ENCODE data around the gene ARL14EPL. TPM values are rescaled to one million over a fixed set of nuclear protein-coding genes. Genes with fewer than 3 reads are reported as not detected.

ARL14EPL gene
- total RNA-seq: under 1 TPM in 1 of 2 experiments, not detected in 1; 0.12 TPM

GRCh38 chr5:116032094-116032517, at the start of gene ARL14EPL:
Gene ARL14EPL, plus strand, starts transcription at chr5:116032472. Its CDS starts 18,994 bp downstream, at chr5:116051466.
- DNase-seq (peak; percentile 71), ATAC-seq (peak; percentile 98)
- Mint-ChIP-seq H3K9me3 (ENCODE audit: low read depth) (no peaks in the 10 kb centered on the region), H3K4me1 (peaks cover 28% of the 10 kb centered on the region), H3K4me3 (peak within 1 kb of the TSS; percentile 48), H3K27me3 (peaks cover 26% of the 10 kb centered on the region), H3K27ac (peak within 1 kb of the TSS; percentile 45), H3K36me3 (no peaks in the 10 kb centered on the region)
- CTCF ChIA-PET: interaction anchor here (0.5 to 2.3 kb wide), 8 partner anchors 12 to 1001 kb away, joined by 3 to 6 read pairs (median 3); no protein-coding TSS in a partner anchor

- peaks cover 6% of the 10 kb centered on the region for H3K4me1 Mint-ChIP-seq
- H3K27ac Mint-ChIP-seq: no peak overlapping the region
- CTCF ChIA-PET: no interaction called here
- H3K4me3 Mint-ChIP-seq: no peak overlapping the region
- H3K9me3 Mint-ChIP-seq (ENCODE audit: low read depth): peaks cover 2% of the 10 kb centered on the region
- peaks cover 16% of the 10 kb centered on the region for H3K27me3 Mint-ChIP-seq
- DNase-seq (no peak), ATAC-seq (no peak)
- peaks cover 8% of the 10 kb centered on the region for H3K36me3 Mint-ChIP-seq
Measured at GRCh38 chr5:115983519-115983918, 48.8 kb upstream of the ARL14EPL start.

- no peak for DNase-seq
- CTCF ChIA-PET: interaction anchor here (0.8 kb wide), 1 partner anchor 18 kb away, joined by 3 read pairs; no protein-coding TSS in a partner anchor
- Mint-ChIP-seq H3K27me3 (peaks cover 16% of the 10 kb centered on the region), H3K9me3 (ENCODE audit: low read depth) (no peaks in the 10 kb centered on the region), H3K27ac (no peak overlapping the region), H3K4me1 (no peaks in the 10 kb centered on the region), H3K36me3 (no peaks in the 10 kb centered on the region), H3K4me3 (no peak overlapping the region)
- no peak for ATAC-seq
Measured at GRCh38 chr5:115985802-115986757, 46.2 kb upstream of the ARL14EPL start.

- CTCF ChIA-PET: interaction anchor here (1.0 kb wide), 1 partner anchor 44 kb away, joined by 6 read pairs; the partner anchor contains the start of gene ARL14EPL
- H3K36me3 Mint-ChIP-seq: no peaks in the 10 kb centered on the region
- no peaks in the 10 kb centered on the region for H3K9me3 Mint-ChIP-seq (ENCODE audit: low read depth)
- peaks cover 23% of the 10 kb centered on the region for H3K27me3 Mint-ChIP-seq
- DNase-seq (no peak), ATAC-seq (no peak)
- H3K27ac Mint-ChIP-seq: no peak overlapping the region
- H3K4me3 Mint-ChIP-seq: no peak overlapping the region
- H3K4me1 Mint-ChIP-seq: no peaks in the 10 kb centered on the region
Measured at GRCh38 chr5:115988002-115988401, 44.3 kb upstream of the ARL14EPL start.

- Mint-ChIP-seq H3K4me1 (no peaks in the 10 kb centered on the region), H3K36me3 (no peaks in the 10 kb centered on the region), H3K9me3 (ENCODE audit: low read depth) (no peaks in the 10 kb centered on the region), H3K27ac (no peak overlapping the region), H3K27me3 (peaks cover 28% of the 10 kb centered on the region), H3K4me3 (no peak overlapping the region)
- CTCF ChIA-PET: no interaction called here
- DNase-seq (no peak), ATAC-seq (no peak)
Measured at GRCh38 chr5:115992848-115993350, 39.4 kb upstream of the ARL14EPL start.

- H3K27ac Mint-ChIP-seq: no peak overlapping the region
- CTCF ChIA-PET: no interaction called here
- no peaks in the 10 kb centered on the region for H3K4me1 Mint-ChIP-seq
- no peak overlapping the region for H3K4me3 Mint-ChIP-seq
- no peaks in the 10 kb centered on the region for H3K9me3 Mint-ChIP-seq (ENCODE audit: low read depth)
- no peak for DNase-seq
- no peaks in the 10 kb centered on the region for H3K36me3 Mint-ChIP-seq
- no peak for ATAC-seq
- peaks cover 34% of the 10 kb centered on the region for H3K27me3 Mint-ChIP-seq
Measured at GRCh38 chr5:115995351-115995750, 36.9 kb upstream of the ARL14EPL start.

GRCh38 chr5:116002116-116002906, 30.0 kb upstream of the ARL14EPL start:
- no peak overlapping the region for H3K27ac Mint-ChIP-seq
- no peak overlapping the region for H3K4me3 Mint-ChIP-seq
- H3K36me3 Mint-ChIP-seq: no peaks in the 10 kb centered on the region
- no peaks in the 10 kb centered on the region for H3K4me1 Mint-ChIP-seq
- no peak for ATAC-seq
- CTCF ChIA-PET: no interaction called here
- H3K27me3 Mint-ChIP-seq: peaks cover 12% of the 10 kb centered on the region
- H3K9me3 Mint-ChIP-seq (ENCODE audit: low read depth): no peaks in the 10 kb centered on the region
- no peak for DNase-seq

GRCh38 chr5:116004248-116004647, 28.0 kb upstream of the ARL14EPL start:
- Mint-ChIP-seq H3K27ac (no peak overlapping the region), H3K4me1 (no peaks in the 10 kb centered on the region), H3K9me3 (ENCODE audit: low read depth) (no peaks in the 10 kb centered on the region), H3K36me3 (no peaks in the 10 kb centered on the region), H3K4me3 (no peak overlapping the region), H3K27me3 (peaks cover 9% of the 10 kb centered on the region)
- CTCF ChIA-PET: interaction anchor here (0.9 kb wide), 1 partner anchor 429 kb away, joined by 4 read pairs; no protein-coding TSS in a partner anchor
- no peak for ATAC-seq
- no peak for DNase-seq

- peaks cover 14% of the 10 kb centered on the region for H3K27me3 Mint-ChIP-seq
- no peaks in the 10 kb centered on the region for H3K9me3 Mint-ChIP-seq (ENCODE audit: low read depth)
- H3K36me3 Mint-ChIP-seq: no peaks in the 10 kb centered on the region
- H3K4me1 Mint-ChIP-seq: no peaks in the 10 kb centered on the region
- H3K27ac Mint-ChIP-seq: no peak overlapping the region
- CTCF ChIA-PET: no interaction called here
- ATAC-seq (no peak), DNase-seq (no peak)
- H3K4me3 Mint-ChIP-seq: no peak overlapping the region
Measured at GRCh38 chr5:116009806-116010205, 22.5 kb upstream of the ARL14EPL start.

GRCh38 chr5:116011046-116011445, 21.2 kb upstream of the ARL14EPL start:
- Mint-ChIP-seq H3K4me1 (no peaks in the 10 kb centered on the region), H3K9me3 (ENCODE audit: low read depth) (no peaks in the 10 kb centered on the region), H3K27ac (no peak overlapping the region), H3K36me3 (no peaks in the 10 kb centered on the region), H3K4me3 (no peak overlapping the region), H3K27me3 (peaks cover 14% of the 10 kb centered on the region)
- CTCF ChIA-PET: no interaction called here
- DNase-seq: no peak
- no peak for ATAC-seq

- no peaks in the 10 kb centered on the region for H3K4me1 Mint-ChIP-seq
- ATAC-seq (no peak), DNase-seq (no peak)
- no peaks in the 10 kb centered on the region for H3K9me3 Mint-ChIP-seq (ENCODE audit: low read depth)
- H3K27ac Mint-ChIP-seq: no peak overlapping the region
- peaks cover 14% of the 10 kb centered on the region for H3K27me3 Mint-ChIP-seq
- no peaks in the 10 kb centered on the region for H3K36me3 Mint-ChIP-seq
- H3K4me3 Mint-ChIP-seq: no peak overlapping the region
- CTCF ChIA-PET: no interaction called here
Measured at GRCh38 chr5:116013207-116013785, 19.0 kb upstream of the ARL14EPL start.

- H3K4me1 Mint-ChIP-seq: peaks cover 2% of the 10 kb centered on the region
- no peak overlapping the region for H3K4me3 Mint-ChIP-seq
- H3K36me3 Mint-ChIP-seq: no peaks in the 10 kb centered on the region
- no peaks in the 10 kb centered on the region for H3K9me3 Mint-ChIP-seq (ENCODE audit: low read depth)
- DNase-seq (no peak), ATAC-seq (no peak)
- peaks cover 14% of the 10 kb centered on the region for H3K27me3 Mint-ChIP-seq
- CTCF ChIA-PET: no interaction called here
- no peak overlapping the region for H3K27ac Mint-ChIP-seq
Measured at GRCh38 chr5:116013936-116014335, 18.3 kb upstream of the ARL14EPL start.

GRCh38 chr5:116023619-116024018, 8.7 kb upstream of the ARL14EPL start:
- peaks cover 4% of the 10 kb centered on the region for H3K4me1 Mint-ChIP-seq
- no peak for DNase-seq
- H3K27ac Mint-ChIP-seq: no peak overlapping the region
- ATAC-seq: no peak
- no peak overlapping the region for H3K4me3 Mint-ChIP-seq
- CTCF ChIA-PET: no interaction called here
- H3K27me3 Mint-ChIP-seq: peaks cover 20% of the 10 kb centered on the region
- H3K9me3 Mint-ChIP-seq (ENCODE audit: low read depth): no peaks in the 10 kb centered on the region
- no peaks in the 10 kb centered on the region for H3K36me3 Mint-ChIP-seq
